ENCODE results near the gene DYNLT1.

The DYNLT1 gene

DNA sequence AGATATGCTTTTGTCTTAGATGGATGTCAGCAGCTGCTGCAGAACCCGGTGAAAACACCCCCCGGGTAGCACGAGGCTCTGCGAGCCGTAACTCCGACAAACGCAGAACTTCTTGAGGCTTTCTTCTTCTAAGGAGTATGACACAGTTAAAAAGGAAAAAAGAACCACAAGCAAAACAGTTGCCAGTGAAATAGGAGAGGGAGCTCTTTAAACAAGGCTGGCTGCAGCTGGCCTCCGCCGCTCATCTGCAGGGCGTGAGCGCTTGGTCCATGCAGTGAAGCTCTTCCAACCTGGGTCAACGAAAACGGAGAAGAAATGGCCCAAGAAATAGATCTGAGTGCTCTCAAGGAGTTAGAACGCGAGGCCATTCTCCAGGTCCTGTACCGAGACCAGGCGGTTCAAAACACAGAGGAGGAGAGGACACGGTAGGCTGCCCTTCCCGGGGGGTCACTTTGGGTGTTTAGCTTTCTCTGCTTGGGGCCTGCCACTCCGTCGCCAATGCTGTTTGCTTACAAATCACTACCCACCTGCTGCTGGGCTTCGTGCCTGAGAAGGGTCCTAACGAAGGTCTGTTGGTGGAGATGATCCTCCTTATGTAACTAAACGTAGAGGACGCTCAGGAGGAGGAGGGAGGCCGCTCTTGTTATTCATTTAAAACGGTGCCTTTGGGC is 18.5 kb upstream of the DYNLT1 start:
- DNase-seq, result peak; percentile 42

DNA sequence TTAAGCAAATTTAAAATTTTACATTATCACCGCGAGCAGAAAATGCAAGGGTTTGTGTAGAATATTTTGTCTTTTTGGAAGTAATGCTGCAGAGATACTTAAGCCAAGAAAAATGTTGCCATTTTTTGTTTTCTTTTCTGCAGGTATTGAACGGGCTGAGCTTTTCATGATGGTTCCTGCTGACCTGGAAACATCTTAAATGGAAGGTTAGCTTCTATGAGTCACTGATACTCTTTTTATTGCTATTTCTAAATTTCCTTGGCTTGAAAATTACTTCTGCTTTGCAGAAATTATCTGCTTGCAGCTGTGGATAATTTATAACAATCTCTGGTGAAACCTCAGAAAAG is 18.0 kb upstream of the DYNLT1 start:
- no peak for DNase-seq

DNA sequence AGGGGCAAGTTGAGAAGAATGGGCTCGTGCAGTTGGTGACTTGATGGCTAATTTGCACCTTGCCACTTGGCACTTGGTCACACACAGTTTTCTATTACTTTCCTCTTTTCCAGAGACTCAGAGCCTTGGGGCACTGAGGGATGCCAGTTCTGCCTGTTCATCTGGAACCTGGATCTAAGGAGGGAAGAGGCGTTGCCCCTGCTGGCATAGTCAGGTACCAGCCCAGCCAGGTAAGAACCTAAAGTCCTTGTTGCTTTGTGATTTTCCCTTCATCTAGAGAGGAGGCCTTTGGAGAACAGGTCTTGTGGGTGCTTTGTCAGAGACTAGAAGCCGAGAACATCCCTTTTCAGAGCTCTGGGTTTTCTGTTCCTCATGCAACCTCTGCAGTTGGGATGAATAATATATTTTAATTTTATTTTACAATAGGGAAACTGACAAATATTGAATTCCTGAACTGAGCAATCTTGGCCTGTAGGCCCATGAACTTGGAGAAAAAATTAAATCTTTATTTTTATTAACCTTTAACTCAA is 16.7 kb upstream of the DYNLT1 start:
- DNase-seq, result peak; percentile 50

DNA sequence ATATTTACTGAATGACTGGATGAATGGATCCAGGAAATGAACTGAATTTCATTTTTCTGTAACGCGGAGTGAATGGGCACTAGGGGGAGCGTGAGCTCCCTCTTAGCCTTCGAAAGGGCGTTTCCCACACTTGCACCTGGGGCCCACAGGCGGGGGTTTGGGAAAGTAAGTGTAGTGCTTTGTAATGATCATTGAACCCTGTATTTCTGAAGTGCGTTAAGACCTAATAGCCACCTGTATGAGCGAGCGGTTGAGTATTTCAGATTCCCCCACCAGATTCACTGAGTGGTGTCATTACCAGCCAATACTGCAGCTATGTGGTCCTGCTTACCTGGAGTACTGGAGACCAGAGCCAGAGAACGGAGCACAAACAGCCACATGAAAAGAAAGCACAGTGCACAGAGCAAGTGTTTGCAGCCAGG is 15.8 kb upstream of the DYNLT1 start:
- DNase-seq, result peak; percentile 59

DNA sequence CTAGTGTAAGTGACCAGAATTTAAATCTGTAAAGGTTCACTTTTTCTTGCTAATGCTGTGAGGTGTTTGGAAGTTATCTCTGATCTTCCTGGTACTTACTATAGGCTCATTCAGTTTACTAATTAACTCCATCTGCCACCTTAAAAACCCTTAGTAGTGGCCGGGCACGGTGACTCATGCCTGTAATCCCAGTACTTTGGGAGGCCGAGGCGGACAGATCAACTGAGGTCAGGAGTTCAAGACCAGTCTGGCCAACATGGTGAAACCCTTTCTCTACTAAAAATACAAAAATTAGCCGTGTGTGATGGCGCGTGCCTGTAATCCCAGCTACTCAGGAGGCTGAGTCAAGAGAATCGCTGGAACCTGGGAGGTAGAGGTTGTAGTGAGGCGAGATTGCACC is 12.4 kb upstream of the DYNLT1 start:
- DNase-seq, result peak; percentile 54

DNA sequence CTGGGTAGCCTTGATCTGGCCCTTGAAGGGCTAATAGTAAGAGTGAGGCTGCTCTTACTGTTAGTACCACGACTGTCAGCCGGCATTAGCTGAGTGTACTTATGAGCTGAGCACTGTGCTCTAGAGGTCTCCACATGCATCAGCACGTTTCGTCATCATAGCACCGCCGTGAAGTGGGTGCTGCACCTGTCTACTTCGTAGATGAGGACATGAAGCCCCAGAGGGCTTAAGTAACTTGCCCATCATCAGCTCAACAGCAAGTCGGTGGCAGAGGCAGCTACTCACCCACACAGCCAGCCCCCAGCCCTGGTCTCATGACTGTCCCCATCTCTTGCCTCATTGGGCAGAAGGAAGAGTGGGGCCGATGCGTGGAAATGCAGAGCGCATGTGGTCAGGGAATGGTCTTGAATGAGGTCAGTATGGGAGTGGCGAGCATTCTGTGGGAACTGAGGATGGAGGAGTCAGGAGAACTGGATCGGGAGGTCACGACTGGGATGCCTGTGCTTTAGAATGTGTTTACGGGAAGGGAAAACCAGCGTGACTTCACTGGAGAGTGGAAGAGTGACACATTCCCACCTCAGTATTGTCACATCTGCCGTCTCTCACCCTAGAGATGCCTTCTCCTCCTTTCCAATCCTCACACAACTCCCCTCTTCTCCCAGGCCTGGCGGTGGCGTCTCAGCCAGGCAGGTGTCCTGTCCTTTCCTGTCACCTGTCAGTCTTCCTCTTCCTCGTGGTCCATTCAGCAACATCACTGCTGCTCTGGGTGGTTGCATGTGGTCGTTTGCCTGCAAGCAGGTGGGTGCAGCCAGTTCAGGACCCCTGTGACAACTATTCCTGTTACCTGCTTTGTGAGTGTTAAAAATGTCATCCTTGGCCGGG is 11.3 kb upstream of the DYNLT1 start:
- peak; percentile 58 for DNase-seq

DNA sequence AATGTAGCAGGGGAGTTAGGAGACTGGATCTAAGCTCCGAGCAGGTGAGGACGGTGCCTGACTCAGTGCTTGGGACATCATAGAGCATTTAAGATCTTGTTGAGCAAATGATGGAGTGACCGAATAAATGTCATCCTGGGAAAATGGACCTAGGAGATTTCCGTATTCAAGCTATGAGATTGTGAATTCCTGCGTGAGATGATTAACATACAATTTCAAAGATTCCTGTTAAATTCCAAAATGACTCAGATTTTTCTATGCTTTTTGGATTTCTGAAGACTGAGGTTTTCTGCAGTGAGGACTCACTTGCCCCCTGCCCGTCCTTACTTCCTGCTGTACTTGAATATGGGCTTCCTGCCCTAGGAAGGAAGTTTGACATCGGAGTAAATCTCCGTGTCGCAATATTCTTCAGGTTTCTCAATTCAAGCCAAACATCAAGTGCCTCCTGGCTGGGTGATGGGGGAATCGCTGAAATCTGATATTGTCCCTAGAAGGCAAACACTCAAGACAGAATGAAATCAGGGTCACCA is 10.5 kb upstream of the DYNLT1 start:
- peak; percentile 51 for DNase-seq

DNA sequence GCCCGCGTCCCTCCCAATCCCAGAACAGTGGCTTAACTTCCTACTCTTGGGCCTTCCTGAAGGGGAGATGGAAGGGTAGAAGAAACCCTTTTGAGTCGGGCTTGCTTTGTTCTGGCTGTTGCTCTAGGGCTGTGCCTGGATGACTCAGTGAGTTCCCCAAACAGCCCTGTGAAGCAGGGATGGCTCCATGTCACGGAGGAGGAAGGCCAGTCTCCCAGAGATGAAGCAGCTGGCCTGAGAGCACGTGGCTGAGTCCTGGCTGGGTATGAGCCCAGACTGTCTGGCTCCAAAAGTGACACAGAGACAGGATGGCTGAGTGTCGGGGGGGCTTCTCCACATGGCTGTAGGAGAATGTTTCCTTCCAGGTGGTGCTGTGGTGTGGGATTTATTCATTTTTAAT is 10.0 kb upstream of the DYNLT1 start:
- peak; percentile 65 for DNase-seq

DNA sequence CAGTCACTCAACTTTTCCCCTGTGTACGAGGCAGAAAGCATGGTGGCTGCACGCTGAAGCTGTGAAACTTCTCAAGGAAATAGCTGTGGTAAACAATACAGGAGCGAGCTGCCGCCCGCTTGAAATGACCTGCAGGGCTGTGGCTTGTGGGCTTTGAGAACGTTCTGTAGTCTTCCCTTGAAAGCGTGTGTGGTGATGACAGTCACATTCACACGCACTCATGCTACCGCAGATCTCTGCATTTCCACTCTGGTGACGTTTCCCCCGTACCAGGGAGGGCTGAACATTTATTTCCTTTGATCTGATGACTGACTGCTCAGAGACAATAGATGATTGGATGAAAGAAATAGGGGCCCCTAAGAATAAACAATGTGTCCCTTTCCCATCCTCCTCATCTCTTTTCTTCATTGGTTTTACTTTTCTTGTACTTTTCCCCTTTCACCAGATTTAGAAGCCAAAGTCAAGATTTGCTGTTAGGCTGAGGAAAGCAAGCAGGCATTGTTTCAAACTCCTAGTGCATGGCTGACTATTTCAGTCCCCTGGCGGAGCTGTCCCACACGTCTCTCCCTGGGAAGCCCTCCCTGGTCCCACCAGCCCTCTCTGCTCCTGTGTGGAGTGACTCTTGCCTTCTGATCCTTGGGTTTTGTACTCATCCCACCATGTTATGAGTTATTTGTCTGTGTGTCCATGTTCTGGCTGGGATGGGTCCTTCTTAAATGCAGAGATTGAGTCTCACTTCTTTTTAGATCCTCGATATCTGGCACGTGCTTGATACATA is 9.2 kb upstream of the DYNLT1 start:
- DNase-seq, result peak; percentile 88

DNA sequence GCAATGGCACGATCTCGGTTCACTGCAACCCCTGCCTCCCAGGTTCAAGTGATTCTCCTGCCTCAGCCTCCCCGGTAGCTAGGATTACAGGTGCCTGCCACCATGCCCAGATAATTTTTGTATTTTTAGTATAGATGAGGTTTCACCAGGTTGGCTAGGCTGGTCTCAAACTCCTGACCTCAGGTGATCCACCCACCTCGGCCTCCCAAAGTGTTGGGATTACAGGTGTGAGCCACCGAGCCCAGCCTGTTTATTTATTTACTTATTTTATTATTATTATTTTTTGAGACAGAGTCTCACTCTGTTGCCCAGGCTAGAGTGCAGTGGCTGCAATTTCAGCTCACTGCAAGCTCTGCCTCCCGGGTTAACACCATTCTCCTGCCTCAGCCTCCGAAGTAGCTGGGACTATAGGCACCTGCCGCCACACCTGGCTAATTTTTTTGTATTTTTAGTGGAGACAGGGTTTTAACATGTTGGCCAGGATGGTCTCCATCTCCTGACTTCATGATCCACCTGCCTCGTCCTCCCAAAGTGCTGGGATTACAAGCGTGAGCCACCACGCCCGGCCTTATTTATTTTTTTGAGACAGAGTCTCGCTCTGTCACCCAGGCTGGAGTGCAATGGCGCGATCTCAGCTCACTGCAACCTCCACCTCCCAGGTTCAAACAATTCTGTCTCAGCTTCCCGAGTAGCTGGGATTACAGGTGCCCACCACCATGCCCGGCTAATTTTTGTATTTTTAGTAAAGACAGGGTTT is 7.6 kb upstream of the DYNLT1 start:
- DNase-seq, result peak; percentile 60

DNA sequence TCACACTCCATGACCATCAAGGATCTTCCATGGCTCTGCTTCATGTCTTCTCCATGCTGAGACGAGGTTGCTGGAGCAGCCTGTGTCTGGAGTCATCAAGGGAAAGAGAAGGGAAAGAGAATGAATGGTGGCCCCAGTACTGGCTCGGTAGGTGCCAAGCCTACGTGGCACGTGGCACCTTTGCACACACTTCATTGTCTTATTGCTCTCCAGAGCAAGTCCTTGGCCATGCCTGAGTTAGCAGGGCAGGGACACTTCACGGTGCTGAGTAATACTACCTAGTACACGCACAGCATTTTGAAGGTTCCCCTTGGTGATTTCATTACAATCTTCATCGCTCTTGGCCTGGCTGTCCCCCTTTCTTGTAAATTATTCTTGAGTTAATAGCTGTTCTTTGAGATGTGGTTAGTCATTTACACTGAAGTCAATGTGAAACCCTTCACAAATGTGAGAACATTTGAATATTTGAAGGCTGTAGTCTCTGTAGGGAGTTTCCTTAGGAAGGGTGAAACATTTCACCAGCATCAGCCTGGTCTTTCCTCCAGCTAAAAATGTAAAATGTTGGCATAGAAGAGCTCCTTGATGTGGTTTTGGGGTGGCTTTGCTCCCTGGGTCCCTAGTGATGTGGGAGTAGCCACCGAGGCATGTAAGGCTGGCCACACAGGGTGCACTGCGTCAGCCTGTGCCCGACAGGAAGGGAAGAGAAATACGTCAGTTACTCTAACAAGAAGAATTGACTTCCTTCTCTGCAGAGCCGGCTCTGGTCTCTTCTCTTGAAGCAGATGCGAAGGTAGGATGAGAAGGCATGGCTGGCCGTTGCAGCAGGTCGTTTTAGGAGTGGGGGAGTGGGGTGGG is 5.0 kb upstream of the DYNLT1 start, which contains the start of gene SYTL3:
TSS of gene SYTL3 (plus strand) at position 766 of the 855 bp plus-strand sequence. CDS start 13,215 bp downstream, outside the sequence.
- DNase-seq, result peak; percentile 89

DNA sequence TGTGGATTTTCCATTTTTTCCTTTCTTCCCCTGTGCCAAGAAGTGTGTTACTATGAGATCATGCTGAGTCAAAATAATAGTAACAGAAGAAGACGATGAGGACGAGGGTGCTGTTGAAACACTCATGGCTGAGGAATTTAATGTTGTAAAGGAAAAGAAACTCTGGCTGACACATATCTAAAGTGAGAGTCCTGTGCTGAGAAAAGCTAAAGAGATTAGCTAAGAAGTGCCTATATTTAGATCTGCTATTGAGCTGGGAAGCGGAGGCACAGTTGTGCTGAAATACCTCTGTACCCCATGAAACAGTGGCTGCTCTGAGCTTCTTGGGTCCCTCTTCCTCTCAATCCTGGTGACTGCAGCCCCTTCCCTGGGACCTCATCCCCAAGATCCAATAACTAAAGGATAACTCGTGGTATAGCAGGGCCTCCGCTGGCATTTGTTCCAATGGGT is 4.2 kb upstream of the DYNLT1 start:
- peak; percentile 66 for DNase-seq

DNA sequence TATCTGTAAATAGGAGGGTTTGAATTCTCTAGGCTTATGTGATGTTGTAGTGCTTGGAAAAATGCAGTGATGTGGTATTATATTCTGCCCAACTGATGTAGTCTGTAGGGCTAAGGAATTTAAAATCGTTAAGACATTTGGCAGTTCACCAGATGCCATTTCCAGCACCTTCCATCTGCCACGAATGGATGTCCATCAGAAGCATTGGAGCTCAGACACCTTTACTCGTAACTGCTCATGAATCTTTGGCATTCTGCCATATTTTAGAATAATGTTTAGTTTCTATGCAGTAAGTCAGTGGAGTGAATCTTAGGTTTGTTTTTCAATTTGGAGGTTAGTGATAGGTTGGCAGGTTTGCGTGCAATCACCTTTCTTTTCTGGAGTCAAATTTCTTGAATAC is 3.0 kb upstream of the DYNLT1 start:
- peak; percentile 25 for DNase-seq

DNA sequence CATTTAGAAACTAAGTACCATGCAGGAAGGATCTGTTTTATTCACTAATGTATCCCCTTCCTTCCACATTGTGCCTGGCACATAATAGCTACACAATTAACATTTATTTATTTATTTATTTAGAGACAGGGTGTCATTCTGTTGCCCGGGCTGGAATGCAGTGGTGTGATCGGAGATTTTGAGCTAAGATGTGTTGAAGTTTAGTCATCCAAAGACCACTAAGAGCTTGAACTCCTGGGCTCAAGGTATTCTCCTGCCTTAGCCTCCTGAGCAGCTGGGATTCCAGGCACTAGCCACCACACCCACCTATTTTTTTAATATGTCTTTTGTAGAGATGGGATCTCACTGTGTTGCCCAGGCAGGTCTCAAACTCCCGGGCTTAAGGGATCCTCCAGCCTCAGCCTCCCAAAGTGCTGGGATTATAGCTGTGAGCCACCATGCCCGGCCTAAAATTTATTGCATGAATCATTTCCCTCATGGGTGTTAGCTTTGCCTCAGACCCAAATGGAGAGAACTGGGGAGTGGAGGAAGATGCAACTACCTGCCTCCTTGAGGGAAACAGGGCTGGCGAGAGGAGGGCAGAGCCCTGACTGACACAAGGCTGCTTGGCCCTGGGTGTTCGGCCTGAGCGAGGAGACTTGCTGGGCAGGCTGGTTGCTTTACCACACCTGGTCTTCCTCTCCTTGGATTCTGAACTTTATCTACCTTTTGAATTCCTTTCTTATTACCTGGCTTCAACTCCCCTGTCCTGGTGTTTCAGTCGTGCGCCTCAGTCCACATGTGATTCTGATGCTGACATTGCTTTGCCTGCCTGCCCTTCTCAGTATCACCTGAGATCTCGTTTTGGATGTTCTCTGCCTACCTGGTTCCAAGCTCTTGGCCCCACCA is 1.7 kb upstream of the DYNLT1 start:
- DNase-seq, result peak; percentile 54

DNA sequence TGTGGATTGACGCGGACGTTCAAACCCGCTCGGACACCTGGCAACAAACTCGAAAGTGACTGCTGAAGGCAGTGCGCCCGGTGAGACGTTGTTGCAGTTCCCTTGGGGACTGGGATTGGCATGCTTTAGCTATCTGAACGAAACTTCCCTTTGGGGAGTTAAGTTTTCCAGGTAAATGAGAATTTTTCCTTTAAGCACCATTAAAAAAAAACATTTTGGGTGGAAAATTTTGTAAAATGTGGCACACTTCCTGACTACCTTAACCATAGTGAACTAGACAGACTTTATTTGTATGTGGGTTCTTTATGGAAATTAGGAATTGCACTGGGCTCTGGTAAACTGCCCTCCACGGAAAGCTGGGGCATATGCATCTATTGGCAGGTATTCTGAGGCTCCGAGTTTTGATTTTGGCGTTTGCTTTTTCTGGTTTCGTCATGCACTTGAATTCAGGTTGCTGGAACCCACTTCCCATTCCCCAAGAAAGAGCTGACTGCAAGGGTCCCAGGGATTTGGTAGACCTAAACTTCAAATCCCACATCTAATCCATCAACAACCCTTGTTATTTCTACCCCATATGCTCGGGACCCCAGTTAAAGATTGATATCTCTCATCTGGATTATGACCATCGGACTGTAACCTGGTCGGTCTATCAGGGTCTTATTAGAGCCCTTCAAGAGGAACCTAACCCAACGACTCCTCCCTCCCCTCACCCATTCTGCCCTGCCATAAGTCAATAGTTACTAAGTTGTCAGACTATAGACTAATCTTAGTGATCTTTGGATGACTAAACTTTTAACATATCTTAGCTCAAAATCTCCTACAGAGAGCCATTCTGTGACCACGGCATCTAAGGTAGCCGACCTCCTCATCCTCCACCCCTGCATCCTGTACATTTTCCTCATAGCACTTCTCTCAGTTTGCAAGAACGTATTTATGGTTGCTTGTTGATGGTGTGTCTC is 800 bp upstream of the DYNLT1 start:
- peak; percentile 56 for DNase-seq

DNA sequence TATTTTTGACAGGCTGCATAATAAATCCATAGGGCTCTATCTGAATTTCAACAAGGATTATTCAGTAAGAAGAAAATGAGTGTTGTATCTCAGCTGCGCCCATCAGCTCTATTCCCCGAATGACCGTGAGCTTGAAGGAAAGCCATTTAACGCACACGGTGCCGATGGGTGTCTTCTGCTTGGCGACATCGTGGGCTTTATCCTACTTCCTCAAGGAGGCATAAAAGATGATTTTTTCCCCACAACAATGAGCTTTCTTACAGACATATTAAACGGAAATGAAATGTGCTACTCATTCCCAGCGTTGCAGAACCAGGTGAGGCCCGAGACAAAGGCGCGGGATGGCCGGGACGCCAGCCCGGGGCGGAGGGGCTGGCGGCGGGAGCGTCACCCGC is 710 bp downstream of the DYNLT1 start:
- no peak for DNase-seq

DNA sequence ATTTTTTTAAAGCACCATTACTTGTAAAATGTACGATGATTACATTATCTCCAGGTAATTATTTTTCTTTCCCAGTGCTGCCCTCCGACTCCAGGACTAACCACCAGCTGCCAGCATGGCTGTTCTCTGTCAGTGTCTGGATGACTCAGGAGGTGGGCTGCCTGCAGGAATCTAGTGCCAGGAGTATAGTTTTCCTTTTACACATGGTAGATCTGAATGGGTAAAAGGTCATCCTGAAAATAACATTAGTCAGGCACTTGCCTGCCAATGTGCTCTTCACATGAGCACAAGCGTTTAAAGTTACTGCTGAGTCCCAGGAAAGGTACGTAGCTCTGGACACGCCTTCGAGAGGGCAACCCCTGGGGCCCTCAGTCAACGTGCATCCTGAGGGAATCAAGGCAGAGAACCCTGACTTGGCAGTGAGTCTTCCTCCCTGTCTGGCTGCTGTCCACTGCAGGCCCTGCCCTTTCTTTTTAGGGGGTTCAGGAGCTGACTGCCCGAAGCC is 2.4 kb downstream of the DYNLT1 start:
- peak; percentile 50 for DNase-seq

DNA sequence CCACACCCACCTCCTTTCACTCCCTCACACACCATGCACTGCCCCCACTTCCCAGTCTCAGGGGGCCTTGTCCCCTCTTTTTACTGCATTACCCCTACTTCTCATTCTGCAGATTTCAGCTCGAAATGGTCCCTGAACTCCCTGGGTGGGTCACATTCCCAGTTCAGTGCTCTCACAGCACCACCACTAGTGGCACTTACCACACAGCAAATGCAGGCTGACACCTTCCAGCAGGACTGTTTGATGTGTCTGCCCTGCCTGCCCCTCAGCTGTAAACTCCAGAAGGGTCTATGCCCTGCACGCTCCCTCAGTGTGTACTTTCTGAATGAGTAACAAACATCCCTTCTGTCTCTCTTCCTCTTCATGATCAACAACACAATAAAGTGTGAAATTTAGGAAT is 4.0 kb downstream of the DYNLT1 start:
- peak; percentile 51 for DNase-seq

DNA sequence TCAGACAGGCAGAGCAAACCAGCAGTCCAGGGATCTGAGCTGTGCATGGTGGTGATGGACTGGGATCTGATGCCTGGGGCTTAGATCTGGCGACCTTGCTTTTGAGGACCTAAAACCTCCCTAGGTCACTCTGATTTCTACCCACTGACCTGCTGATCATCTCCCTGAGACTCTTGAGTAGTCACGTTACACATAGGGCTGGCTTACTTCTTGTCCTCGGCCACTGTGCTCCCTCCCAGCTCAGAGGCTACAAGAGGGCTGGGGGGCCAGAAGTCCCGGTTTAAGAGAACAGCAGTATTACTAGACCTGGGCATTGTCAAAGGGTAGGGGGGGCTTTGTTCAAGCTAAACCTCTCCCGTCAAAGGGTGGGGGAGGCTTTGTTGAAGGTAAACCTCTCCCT is 5.5 kb downstream of the DYNLT1 start:
- DNase-seq, result peak; percentile 47
